WTC11 (cell line): ENCODE measurements around the gene CROCC.
"Not testable (repeated sequence)": the region's sequence is repeated elsewhere in the genome, so short reads cannot be mapped to it uniquely, and the experiment has no call there.

Experiments used
- FOXJ3 ChIP-seq: sonication (generic); formaldehyde crosslinking; IDR thresholded peaks from 2 replicates; pipeline ENCODE4 v1.9.0; 2021; ENCODE audit warnings: missing genetic modification reagents, mild to moderate bottlenecking, borderline replicate concordance
- FOXP1 ChIP-seq: sonication (generic); formaldehyde crosslinking; IDR thresholded peaks from 2 replicates; pipeline ENCODE4 v1.8.0; 2022; ENCODE audit warnings: missing genetic modification reagents, mild to moderate bottlenecking, moderate library complexity, borderline replicate concordance
- MLX ChIP-seq: sonication (generic); formaldehyde crosslinking; IDR thresholded peaks from 2 replicates; pipeline ENCODE4 v1.8.1; 2023; ENCODE audit warnings: mild to moderate bottlenecking, missing genetic modification reagents, moderate library complexity
- USF2 ChIP-seq: sonication (generic); formaldehyde crosslinking; IDR thresholded peaks from 2 replicates; pipeline ENCODE4 v1.8.1; 2023; ENCODE audit warnings: mild to moderate bottlenecking, missing genetic modification reagents, moderate library complexity
- TF ChIP-seq, protein P1 (sequence below): fragments of 200-600 bp; IDR thresholded peaks from 2 replicates; pipeline ENCODE4 v1.8.0; 2022; ENCODE audit warnings: antibody characterized with exemption
- TF ChIP-seq, protein P2 (sequence below): sonication (generic); formaldehyde crosslinking; IDR thresholded peaks from 2 replicates; pipeline ENCODE4 v1.8.0; 2023; ENCODE audit warnings: missing genetic modification reagents

- TF ChIP-seq, protein P1, sequence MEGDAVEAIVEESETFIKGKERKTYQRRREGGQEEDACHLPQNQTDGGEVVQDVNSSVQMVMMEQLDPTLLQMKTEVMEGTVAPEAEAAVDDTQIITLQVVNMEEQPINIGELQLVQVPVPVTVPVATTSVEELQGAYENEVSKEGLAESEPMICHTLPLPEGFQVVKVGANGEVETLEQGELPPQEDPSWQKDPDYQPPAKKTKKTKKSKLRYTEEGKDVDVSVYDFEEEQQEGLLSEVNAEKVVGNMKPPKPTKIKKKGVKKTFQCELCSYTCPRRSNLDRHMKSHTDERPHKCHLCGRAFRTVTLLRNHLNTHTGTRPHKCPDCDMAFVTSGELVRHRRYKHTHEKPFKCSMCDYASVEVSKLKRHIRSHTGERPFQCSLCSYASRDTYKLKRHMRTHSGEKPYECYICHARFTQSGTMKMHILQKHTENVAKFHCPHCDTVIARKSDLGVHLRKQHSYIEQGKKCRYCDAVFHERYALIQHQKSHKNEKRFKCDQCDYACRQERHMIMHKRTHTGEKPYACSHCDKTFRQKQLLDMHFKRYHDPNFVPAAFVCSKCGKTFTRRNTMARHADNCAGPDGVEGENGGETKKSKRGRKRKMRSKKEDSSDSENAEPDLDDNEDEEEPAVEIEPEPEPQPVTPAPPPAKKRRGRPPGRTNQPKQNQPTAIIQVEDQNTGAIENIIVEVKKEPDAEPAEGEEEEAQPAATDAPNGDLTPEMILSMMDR = not testable (repeated sequence)
- TF ChIP-seq, protein P2, sequence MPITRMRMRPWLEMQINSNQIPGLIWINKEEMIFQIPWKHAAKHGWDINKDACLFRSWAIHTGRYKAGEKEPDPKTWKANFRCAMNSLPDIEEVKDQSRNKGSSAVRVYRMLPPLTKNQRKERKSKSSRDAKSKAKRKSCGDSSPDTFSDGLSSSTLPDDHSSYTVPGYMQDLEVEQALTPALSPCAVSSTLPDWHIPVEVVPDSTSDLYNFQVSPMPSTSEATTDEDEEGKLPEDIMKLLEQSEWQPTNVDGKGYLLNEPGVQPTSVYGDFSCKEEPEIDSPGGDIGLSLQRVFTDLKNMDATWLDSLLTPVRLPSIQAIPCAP (CRISPR knock-in tag) = not testable (repeated sequence)
- not testable (repeated sequence) for TF ChIP-seq MLX (CRISPR knock-in tag); FOXJ3 (CRISPR knock-in tag); FOXP1; USF2
Observed at GRCh38 chr1:16899020-16899419, 22.7 kb upstream of the CROCC start.
